BJ (cell line): ENCODE measurements around the gene FBXO31. TPM values are rescaled to one million over a fixed set of nuclear protein-coding genes. Genes with fewer than 3 reads are reported as not detected.

Experiments used
- CTCF ChIA-PET: fragments of 350-600 bp; formaldehyde crosslinking; extraction: SDS; loops from one replicate; lab custom pipeline; 2021; ENCODE audit warnings: antibody characterized with exemption, inconsistent platforms; lab: Yijun Ruan, JAX
- POLR2A ChIA-PET: fragments of 300-600 bp; sonication (Branson Sonifier 250); formaldehyde crosslinking; extraction: SDS; loops from one replicate; lab custom pipeline; 2021; ENCODE audit warnings: antibody characterized with exemption; lab: Charles Lee
- DNase-seq: peaks from one replicate; pipeline ENCODE4 v3.0.0-alpha.2; 2011; ENCODE audit warnings: low read depth
- H3K27me3 ChIP-seq: 2 replicates; pipeline ENCODE4 v1.6.0; 2011; ENCODE audit warnings: low read length; ENCODE audit not compliant: control insufficient read depth, insufficient read depth
- H3K36me3 ChIP-seq: 2 replicates; pipeline ENCODE4 v1.5.1; 2011; ENCODE audit warnings: low read length; ENCODE audit not compliant: control insufficient read depth, insufficient read depth
- H3K4me3 ChIP-seq: 2 replicates; pipeline ENCODE4 v1.5.1; 2011; ENCODE audit warnings: low read depth, mild to moderate bottlenecking, control low read depth, low read length
- CTCF ChIP-seq: IDR thresholded peaks from 2 replicates; pipeline ENCODE4 v1.5.1; 2011; ENCODE audit warnings: low read depth, mild to moderate bottlenecking, control low read depth, inconsistent platforms, low read length, moderate library complexity; ENCODE audit not compliant: insufficient read depth
- polyA plus RNA-seq: library from polyadenylated mRNA; depleted of rRNA; stranded (reverse); fragments of >200 nt; gene quantifications from 2 replicates; pipeline ENCODE4 v1.2.3, GENCODE V29; 2011

FBXO31 gene
- polyA plus RNA-seq, 1 experiment: 24.8 TPM

GRCh38 chr16:87411375-87412271 is 28.0 kb upstream of the FBXO31 start:
- H3K27me3 ChIP-seq: no peaks in the 10 kb centered on the region
- POLR2A ChIA-PET: no interaction called here
- no peak for TF ChIP-seq CTCF
- no peak overlapping the region for H3K4me3 ChIP-seq
- CTCF ChIA-PET: interaction anchor here (1.7 kb wide), 1 partner anchor 224 kb away, joined by 11 read pairs; no protein-coding TSS in a partner anchor
- H3K36me3 ChIP-seq: peaks cover 17% of the 10 kb centered on the region
- DNase-seq: no peak

GRCh38 chr16:87410968-87411367 is 27.4 kb upstream of the FBXO31 start:
- no peaks in the 10 kb centered on the region for H3K27me3 ChIP-seq
- no peak for TF ChIP-seq CTCF
- no peak overlapping the region for H3K4me3 ChIP-seq
- H3K36me3 ChIP-seq: peaks cover 19% of the 10 kb centered on the region
- ChIA-PET POLR2A (no interaction called here), CTCF (interaction anchor here (1.8 kb wide), 1 partner anchor 16 kb away, joined by 8 read pairs; no protein-coding TSS in a partner anchor)
- no peak for DNase-seq

DNA sequence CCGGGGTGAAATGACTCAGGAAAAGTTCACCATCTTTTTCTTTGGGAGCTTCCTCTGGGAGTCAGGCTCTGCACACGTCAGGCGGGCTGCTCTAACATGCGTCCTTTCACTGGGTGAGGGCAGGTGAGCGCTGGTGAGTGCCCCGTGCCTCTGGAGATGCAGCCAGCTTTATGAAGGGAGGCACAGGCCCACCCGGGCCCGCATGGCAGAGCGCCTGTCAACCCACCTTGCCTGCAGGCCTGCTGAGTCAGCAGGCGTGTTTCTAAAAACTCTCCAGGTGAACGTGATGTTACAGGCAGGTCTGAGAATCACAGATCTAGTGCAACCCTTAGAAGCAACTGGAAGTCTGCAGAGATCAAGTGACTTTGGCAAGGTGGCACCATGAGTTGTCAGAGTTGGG is 27.0 kb upstream of the FBXO31 start:
- peaks cover 19% of the 10 kb centered on the region for H3K36me3 ChIP-seq
- CTCF ChIA-PET: interaction anchor here (1.0 to 1.8 kb wide), 2 partner anchors 16 to 226 kb away, joined by 4 to 8 read pairs; no protein-coding TSS in a partner anchor

DNA sequence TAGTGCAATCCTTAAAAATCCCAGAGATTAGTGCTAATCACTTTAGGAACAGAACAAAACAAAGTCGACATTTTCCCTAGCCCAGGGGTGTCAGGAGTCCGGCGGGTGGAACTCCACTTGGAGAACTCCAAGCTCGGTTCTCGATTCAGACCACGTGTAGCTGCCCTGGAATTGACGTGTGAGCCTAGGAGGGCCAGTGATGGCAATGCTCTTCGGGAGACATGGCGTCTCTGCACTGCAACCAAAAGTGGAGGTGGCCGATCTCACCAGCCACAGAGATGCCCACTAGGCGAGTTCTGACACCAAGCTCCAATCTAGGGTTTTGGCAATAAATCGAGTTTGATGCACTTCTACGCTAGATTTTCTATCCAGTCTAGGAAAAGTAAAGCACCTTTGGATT is 26.2 kb upstream of the FBXO31 start:
- DNase-seq: no peak
- Histone ChIP-seq H3K4me3 (no peak overlapping the region), H3K27me3 (no peaks in the 10 kb centered on the region), H3K36me3 (peaks cover 21% of the 10 kb centered on the region)
- ChIA-PET CTCF (interaction anchor here (1.0 to 1.8 kb wide), 2 partner anchors 15 to 226 kb away, joined by 4 to 8 read pairs; no protein-coding TSS in a partner anchor), POLR2A (interaction anchor here (0.6 kb wide), 1 partner anchor 14 kb away, joined by 4 read pairs; no protein-coding TSS in a partner anchor)
- no peak for TF ChIP-seq CTCF

More for the DNA sequence above, 27.0 kb upstream of the FBXO31 start:
- TF ChIP-seq CTCF: no peak
- POLR2A ChIA-PET: no interaction called here
- H3K27me3 ChIP-seq: no peaks in the 10 kb centered on the region
- no peak for DNase-seq
- H3K4me3 ChIP-seq: no peak overlapping the region

- no peak for DNase-seq
These were observed 25.6 kb upstream of the FBXO31 start for GRCh38 chr16:87409153-87409552.

More at GRCh38 chr16:87409153-87409552, 25.6 kb upstream of the FBXO31 start:
- ChIA-PET CTCF (interaction anchor here (1.8 kb wide), 1 partner anchor 14 kb away, joined by 8 read pairs; no protein-coding TSS in a partner anchor), POLR2A (no interaction called here)
- peaks cover 22% of the 10 kb centered on the region for H3K36me3 ChIP-seq
- no peak for TF ChIP-seq CTCF
- H3K27me3 ChIP-seq: no peaks in the 10 kb centered on the region
- H3K4me3 ChIP-seq: no peak overlapping the region
